BLaER1 (cell line): ENCODE measurements around the gene PCDHGA6.
A peak's percentile ranks its signal among the peaks of the same experiment; 100 is the strongest.
"Not testable (repeated sequence)": the region's sequence is repeated elsewhere in the genome, so short reads cannot be mapped to it uniquely, and the experiment has no call there.

Source experiments
- H3K27ac ChIP-seq: shearing (Covaris generic); formaldehyde crosslinking; 2 replicates; pipeline ENCODE4 v1.8.1; 2022
- H3K27me3 ChIP-seq: shearing (Covaris generic); formaldehyde crosslinking; 2 replicates; pipeline ENCODE4 v1.8.1; 2022
- H3K36me3 ChIP-seq: shearing (Covaris generic); formaldehyde crosslinking; 2 replicates; pipeline ENCODE4 v1.8.1; 2022
- H3K4me1 ChIP-seq: shearing (Covaris generic); formaldehyde crosslinking; 2 replicates; pipeline ENCODE4 v1.8.1; 2022
- H3K4me2 ChIP-seq: shearing (Covaris generic); formaldehyde crosslinking; 2 replicates; pipeline ENCODE4 v1.8.1; 2022
- H3K4me3 ChIP-seq: shearing (Covaris generic); formaldehyde crosslinking; 2 replicates; pipeline ENCODE4 v1.8.1; 2022
- H3K9ac ChIP-seq: shearing (Covaris generic); formaldehyde crosslinking; 2 replicates; pipeline ENCODE4 v1.8.1; 2022
- H3K9me3 ChIP-seq: shearing (Covaris generic); formaldehyde crosslinking; 2 replicates; pipeline ENCODE4 v1.8.1; 2022
- H4K20me1 ChIP-seq: shearing (Covaris generic); formaldehyde crosslinking; 2 replicates; pipeline ENCODE4 v1.8.1; 2022
- Cebpa-rat ChIP-seq: shearing (Covaris generic); IDR thresholded peaks from 2 replicates; pipeline ENCODE4 v1.8.1; 2022

PCDHGA6 gene

DNA sequence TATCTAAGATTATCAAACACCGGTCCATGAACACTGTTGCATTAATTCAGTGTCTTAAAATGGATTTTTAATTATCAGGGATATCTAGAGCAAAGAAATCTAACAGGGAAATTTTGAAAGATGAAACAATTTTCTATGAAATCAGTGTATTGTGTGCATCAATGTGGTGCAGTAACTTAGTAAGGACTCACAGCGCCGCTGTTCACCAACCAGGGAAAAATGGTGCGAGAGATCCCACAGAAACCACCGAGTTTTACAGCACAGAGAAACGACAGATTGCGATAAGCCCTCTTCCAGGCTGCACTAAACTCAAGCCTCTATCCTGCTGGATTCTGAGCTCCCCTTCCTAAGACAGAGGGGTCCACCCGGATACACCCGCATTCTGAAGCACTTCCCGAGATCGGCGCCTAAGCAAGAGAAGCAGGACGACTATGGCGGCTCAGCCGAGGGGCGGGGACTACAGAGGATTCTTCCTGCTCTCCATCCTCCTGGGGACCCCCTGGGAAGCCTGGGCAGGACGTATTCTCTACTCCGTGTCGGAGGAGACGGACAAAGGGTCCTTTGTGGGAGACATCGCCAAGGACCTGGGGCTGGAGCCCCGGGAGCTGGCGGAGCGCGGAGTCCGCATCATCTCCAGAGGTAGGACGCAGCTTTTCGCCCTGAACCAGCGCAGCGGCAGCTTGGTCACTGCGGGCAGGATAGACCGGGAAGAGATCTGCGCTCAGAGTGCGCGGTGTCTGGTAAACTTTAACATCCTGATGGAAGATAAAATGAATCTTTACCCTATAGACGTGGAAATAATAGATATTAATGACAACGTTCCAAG lies 9.0 kb downstream of the PCDHGA6 start, which contains the start of gene PCDHGA7:
Gene PCDHGA7, plus strand, starts transcription at position 274 of the 826 bp plus-strand sequence. Its CDS starts 158 bp downstream, at position 432.
- Histone ChIP-seq H3K36me3 (no peaks in the 10 kb centered on the region), H3K9me3 (peaks cover 34% of the 10 kb centered on the region), H3K4me2 (no peak within 1 kb of the TSS), H3K4me1 (no peaks in the 10 kb centered on the region), H3K9ac (no peak within 1 kb of the TSS), H3K27me3 (no peaks in the 10 kb centered on the region), H3K4me3 (no peak within 1 kb of the TSS), H4K20me1 (no peaks in the 10 kb centered on the region), H3K27ac (no peak within 1 kb of the TSS)
- TF ChIP-seq Cebpa-rat, result no peak

DNA sequence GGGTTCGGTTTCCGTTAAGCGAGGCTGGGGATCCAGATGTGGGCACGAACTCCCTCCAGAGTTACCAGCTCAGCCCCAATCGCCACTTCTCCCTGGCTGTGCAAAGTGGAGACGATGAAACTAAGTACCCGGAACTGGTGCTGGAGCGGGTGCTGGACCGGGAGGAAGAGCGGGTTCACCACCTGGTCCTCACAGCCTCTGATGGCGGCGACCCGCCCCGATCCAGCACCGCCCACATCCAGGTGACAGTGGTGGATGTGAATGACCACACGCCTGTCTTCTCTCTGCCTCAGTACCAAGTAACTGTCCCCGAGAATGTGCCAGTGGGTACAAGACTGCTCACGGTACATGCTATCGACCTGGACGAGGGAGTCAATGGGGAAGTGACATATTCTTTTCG lies 9.7 kb downstream of the PCDHGA6 start:
- Histone ChIP-seq H3K4me1 (no peaks in the 10 kb centered on the region), H3K4me3 (no peak overlapping the region), H3K36me3 (no peaks in the 10 kb centered on the region), H3K27ac (no peak overlapping the region), H3K27me3 (no peaks in the 10 kb centered on the region), H3K9me3 (peaks cover 35% of the 10 kb centered on the region), H3K9ac (no peak overlapping the region), H4K20me1 (no peaks in the 10 kb centered on the region), H3K4me2 (no peak overlapping the region)
- TF ChIP-seq Cebpa-rat, result no peak

DNA sequence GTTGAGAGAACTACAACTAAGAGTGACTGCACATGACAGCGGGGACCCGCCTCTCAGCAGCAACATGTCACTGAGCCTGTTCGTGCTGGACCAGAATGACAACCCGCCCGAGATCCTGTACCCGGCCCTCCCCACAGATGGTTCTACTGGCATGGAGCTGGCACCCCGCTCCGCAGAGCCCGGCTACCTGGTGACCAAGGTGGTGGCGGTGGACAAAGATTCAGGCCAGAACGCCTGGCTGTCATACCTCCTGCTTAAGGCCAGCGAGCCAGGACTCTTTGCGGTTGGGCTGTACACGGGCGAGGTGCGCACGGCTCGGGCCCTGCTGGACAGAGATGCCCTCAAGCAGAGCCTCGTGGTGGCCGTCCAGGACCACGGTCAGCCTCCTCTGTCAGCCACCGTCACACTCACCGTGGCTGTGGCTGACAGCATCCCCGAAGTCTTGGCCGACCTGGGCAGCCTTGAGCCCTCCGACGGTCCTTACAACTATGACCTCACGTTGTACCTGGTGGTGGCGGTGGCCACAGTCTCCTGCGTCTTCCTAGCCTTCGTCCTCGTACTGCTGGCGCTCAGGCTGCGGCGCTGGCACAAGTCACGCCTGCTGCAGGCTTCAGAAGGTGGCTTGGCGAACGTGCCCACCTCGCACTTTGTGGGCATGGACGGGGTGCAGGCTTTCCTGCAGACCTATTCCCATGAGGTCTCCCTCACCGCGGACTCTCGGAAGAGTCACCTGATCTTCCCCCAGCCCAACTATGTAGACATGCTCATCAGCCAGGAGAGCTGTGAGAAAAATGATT lies 11.0 kb downstream of the PCDHGA6 start:
- Histone ChIP-seq H3K4me3 (no peak overlapping the region), H3K9ac (no peak overlapping the region), H3K36me3 (no peaks in the 10 kb centered on the region), H3K9me3 (peaks cover 48% of the 10 kb centered on the region), H3K4me2 (no peak overlapping the region), H4K20me1 (no peaks in the 10 kb centered on the region), H3K4me1 (no peaks in the 10 kb centered on the region), H3K27ac (no peak overlapping the region), H3K27me3 (no peaks in the 10 kb centered on the region)
- no peak for TF ChIP-seq Cebpa-rat

DNA sequence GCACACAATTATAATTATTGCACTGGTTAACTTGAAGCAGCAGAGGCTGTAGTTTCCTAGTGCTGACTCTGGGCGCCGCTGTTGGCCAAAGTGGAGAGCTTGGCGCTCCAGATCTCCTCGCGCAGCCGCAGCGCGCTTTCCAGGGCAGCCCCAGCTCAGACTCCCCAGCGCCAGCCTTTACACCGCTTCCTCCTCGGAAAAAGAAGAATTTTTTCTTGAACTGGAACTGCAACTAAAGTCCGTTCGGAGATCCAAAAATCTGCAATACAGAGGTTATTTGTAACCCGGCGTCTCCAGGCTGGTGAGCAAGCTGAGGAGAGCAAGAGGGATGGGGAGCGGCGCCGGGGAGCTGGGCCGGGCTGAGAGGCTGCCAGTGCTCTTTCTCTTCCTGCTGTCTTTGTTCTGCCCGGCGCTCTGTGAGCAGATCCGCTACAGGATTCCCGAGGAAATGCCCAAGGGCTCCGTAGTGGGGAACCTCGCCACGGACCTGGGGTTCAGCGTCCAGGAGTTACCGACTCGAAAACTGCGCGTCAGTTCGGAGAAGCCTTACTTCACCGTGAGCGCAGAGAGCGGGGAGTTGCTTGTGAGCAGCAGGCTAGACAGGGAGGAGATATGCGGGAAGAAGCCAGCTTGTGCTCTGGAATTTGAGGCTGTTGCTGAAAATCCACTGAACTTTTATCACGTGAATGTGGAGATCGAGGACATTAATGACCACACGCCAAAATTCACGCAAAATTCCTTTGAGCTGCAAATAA lies 14.0 kb downstream of the PCDHGA6 start, which contains the start of gene PCDHGB4:
Gene PCDHGB4, plus strand, starts transcription at position 142 of the 755 bp plus-strand sequence. Its CDS starts 187 bp downstream, at position 329.
- not testable (repeated sequence) for H3K9ac ChIP-seq, H3K4me1 ChIP-seq, H4K20me1 ChIP-seq, H3K27me3 ChIP-seq, H3K4me3 ChIP-seq, H3K4me2 ChIP-seq, H3K27ac ChIP-seq, H3K36me3 ChIP-seq
- H3K9me3 ChIP-seq, result peaks cover 49% of the 10 kb centered on the region

DNA sequence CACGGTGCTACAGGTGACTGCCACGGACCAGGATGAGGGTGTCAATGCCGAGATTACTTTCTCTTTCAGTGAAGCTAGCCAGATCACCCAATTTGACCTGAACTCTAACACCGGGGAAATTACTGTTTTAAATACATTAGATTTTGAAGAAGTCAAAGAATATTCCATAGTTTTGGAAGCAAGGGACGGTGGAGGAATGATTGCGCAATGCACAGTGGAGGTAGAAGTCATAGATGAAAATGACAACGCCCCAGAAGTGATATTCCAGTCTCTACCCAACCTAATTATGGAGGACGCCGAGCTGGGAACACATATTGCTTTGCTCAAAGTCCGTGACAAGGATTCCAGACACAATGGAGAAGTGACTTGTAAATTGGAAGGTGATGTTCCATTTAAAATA lies 15.0 kb downstream of the PCDHGA6 start:
- peaks cover 50% of the 10 kb centered on the region for H3K9me3 ChIP-seq

DNA sequence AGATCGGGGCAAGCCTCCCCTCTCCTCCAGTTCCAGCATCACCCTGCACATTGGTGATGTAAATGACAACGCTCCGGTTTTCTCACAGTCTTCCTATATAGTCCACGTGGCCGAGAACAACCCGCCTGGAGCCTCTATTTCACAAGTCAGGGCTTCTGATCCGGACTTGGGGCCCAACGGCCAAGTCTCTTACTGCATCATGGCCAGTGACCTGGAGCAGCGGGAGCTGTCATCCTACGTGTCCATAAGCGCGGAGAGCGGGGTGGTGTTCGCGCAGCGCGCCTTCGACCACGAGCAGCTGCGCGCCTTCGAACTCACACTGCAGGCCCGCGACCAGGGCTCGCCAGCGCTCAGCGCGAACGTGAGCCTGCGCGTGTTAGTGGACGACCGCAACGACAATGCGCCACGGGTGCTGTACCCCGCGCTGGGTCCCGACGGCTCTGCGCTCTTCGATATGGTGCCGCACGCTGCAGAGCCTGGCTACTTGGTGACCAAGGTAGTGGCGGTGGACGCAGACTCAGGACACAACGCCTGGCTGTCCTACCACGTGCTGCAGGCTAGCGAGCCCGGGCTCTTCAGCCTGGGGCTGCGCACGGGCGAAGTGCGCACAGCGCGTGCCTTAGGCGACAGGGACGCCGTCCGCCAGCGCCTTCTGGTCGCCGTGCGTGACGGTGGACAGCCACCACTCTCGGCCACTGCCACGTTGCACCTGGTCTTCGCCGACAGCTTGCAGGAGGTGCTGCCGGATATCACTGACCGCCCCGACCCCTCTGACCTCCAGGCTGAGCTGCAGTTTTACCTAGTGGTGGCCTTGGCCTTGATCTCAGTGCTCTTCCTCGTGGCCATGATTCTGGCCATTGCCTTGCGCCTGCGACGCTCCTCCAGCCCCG lies 15.7 kb downstream of the PCDHGA6 start:
- Histone ChIP-seq H3K36me3 (no peaks in the 10 kb centered on the region), H3K9ac (no peak overlapping the region), H3K27ac (no peak overlapping the region), H3K4me3 (no peak overlapping the region), H3K4me1 (no peaks in the 10 kb centered on the region), H4K20me1 (no peaks in the 10 kb centered on the region), H3K27me3 (no peaks in the 10 kb centered on the region), H3K4me2 (no peak overlapping the region), H3K9me3 (peaks cover 50% of the 10 kb centered on the region)
- no peak for TF ChIP-seq Cebpa-rat

More for the DNA sequence above, 15.0 kb downstream of the PCDHGA6 start:
- Histone ChIP-seq H3K27me3 (no peaks in the 10 kb centered on the region), H3K9ac (no peak overlapping the region), H4K20me1 (no peaks in the 10 kb centered on the region), H3K27ac (no peak overlapping the region), H3K36me3 (no peaks in the 10 kb centered on the region), H3K4me3 (no peak overlapping the region), H3K4me1 (no peaks in the 10 kb centered on the region), H3K4me2 (no peak overlapping the region)
- peak; percentile 93 for TF ChIP-seq Cebpa-rat

DNA sequence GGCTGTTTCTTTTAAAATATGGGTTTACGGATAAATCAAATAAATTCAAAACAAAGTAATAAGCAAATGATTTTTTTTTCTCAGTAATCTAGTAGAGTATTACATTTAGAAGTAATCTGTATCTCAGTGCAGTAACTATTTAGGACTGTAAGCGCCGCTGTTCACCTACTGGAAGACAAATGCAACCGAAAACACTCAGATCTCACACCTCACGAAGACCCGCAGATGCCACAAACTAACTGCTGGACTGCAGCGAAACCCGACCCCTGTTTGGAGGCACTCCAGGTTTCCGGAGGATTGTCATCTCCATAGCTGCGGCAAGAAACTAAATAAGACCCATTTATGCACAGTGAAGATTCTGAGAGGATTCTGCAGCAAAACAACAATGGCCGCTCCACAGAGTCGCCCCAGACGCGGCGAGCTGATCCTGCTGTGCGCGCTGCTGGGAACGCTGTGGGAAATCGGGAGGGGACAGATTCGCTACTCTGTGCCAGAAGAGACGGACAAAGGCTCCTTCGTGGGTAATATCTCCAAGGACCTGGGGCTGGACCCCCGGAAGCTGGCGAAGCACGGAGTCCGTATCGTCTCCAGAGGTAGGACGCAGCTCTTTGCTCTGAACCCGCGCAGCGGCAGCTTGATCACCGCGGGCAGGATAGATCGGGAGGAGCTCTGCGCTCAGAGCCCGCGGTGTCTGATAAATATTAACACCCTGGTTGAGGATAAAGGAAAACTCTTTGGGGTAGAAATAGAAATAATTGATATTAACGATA lies 18.9 kb downstream of the PCDHGA6 start, which contains the start of gene PCDHGA8:
Gene PCDHGA8, plus strand, starts transcription at position 205 of the 770 bp plus-strand sequence. Its CDS starts 181 bp downstream, at position 386.
- H3K4me1 ChIP-seq, result no peaks in the 10 kb centered on the region
- no peak for TF ChIP-seq Cebpa-rat
- peaks cover 51% of the 10 kb centered on the region for H3K9me3 ChIP-seq
- no peak within 1 kb of the TSS for H3K4me2 ChIP-seq
- no peaks in the 10 kb centered on the region for H3K27me3 ChIP-seq
- H3K36me3 ChIP-seq, result no peaks in the 10 kb centered on the region
- H3K27ac ChIP-seq, result no peak within 1 kb of the TSS
- no peak within 1 kb of the TSS for H3K4me3 ChIP-seq
- H3K9ac ChIP-seq, result no peak within 1 kb of the TSS
- H4K20me1 ChIP-seq, result no peaks in the 10 kb centered on the region

DNA sequence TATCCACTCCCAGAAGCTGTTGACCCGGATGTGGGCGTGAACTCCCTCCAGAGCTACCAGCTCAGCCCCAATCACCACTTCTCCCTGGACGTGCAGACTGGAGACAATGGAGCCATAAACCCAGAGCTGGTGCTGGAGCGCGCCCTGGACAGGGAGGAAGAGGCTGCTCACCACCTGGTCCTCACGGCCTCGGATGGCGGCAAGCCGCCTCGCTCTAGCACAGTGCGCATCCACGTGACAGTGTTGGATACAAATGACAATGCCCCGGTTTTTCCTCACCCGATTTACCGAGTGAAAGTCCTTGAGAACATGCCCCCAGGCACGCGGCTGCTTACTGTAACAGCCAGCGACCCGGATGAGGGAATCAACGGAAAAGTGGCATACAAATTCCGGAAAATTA lies 19.6 kb downstream of the PCDHGA6 start:
- Histone ChIP-seq H3K9ac (no peak overlapping the region), H3K36me3 (no peaks in the 10 kb centered on the region), H3K9me3 (peaks cover 52% of the 10 kb centered on the region), H4K20me1 (no peaks in the 10 kb centered on the region), H3K4me2 (no peak overlapping the region), H3K4me1 (no peaks in the 10 kb centered on the region), H3K27me3 (no peaks in the 10 kb centered on the region), H3K4me3 (no peak overlapping the region), H3K27ac (no peak overlapping the region)
- TF ChIP-seq Cebpa-rat, result no peak

DNA sequence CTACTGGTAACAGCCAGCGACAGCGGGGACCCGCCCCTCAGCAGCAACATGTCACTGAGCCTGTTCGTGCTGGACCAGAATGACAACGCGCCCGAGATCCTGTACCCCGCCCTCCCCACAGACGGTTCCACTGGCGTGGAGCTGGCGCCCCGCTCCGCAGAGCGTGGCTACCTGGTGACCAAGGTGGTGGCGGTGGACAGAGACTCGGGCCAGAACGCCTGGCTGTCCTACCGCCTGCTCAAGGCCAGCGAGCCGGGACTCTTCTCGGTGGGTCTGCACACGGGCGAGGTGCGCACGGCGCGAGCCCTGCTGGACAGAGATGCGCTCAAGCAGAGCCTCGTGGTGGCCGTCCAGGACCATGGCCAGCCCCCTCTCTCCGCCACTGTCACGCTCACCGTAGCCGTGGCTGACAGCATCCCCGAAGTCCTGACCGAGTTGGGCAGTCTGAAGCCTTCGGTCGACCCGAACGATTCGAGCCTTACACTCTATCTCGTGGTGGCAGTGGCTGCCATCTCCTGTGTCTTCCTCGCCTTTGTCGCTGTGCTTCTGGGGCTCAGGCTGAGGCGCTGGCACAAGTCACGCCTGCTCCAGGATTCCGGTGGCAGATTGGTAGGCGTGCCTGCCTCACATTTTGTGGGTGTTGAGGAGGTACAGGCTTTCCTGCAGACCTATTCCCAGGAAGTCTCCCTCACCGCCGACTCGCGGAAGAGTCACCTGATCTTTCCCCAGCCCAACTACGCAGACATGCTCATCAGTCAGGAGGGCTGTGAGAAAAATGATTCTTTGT lies 20.9 kb downstream of the PCDHGA6 start:
- H3K27ac ChIP-seq, H3K9ac ChIP-seq, H3K36me3 ChIP-seq, H3K4me2 ChIP-seq, H3K4me3 ChIP-seq, H4K20me1 ChIP-seq, H3K27me3 ChIP-seq, H3K4me1 ChIP-seq: not testable (repeated sequence)
- peaks cover 52% of the 10 kb centered on the region for H3K9me3 ChIP-seq

DNA sequence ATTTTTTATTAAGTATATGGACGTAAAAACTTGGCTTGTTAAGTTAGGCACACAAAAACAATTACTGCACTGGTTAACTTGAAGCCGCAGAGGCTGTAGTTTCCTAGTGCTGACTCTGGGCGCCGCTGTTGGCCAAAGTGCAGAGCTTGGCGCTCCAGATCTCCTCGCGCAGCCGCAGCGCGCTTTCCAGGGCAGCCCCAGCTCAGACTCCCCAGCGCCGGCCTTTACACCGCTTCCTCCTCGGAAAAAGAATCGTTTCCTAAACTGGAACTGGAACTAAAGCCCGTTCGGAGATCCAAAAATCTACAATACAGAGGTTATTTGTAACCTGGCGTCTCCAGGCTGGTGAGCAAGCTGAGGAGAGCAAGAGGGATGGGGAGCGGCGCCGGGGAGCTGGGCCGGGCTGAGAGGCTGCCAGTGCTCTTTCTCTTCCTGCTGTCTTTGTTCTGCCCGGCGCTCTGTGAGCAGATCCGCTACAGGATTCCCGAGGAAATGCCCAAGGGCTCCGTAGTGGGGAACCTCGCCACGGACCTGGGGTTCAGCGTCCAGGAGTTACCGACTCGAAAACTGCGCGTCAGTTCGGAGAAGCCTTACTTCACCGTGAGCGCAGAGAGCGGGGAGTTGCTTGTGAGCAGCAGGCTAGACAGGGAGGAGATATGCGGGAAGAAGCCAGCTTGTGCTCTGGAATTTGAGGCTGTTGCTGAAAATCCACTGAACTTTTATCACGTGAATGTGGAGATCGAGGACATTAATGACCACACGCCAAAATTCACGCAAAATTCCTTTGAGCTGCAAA lies 24.3 kb downstream of the PCDHGA6 start, which contains the start of gene PCDHGB5:
Gene PCDHGB5, plus strand, starts transcription at position 192 of the 796 bp plus-strand sequence. Its CDS starts 181 bp downstream, at position 373.
- not testable (repeated sequence) for H3K4me2 ChIP-seq, H3K36me3 ChIP-seq, H4K20me1 ChIP-seq, H3K4me1 ChIP-seq, H3K27ac ChIP-seq, H3K4me3 ChIP-seq, H3K27me3 ChIP-seq, H3K9ac ChIP-seq
- peaks cover 58% of the 10 kb centered on the region for H3K9me3 ChIP-seq
